ENCODE results near the gene PEF1. TPM values are rescaled to one million over a fixed set of nuclear protein-coding genes. Genes with fewer than 3 reads are reported as not detected.
A peak's percentile ranks its signal among the peaks of the same experiment; 100 is the strongest.

Gene PEF1
- total RNA-seq, 4 donors from 2014 or later = 180 to 355 (median 312) TPM

GRCh38 chr1:31585736-31586365, 58.8 kb downstream of the PEF1 start:
- H3K27ac ChIP-seq = peak overlapping the region; percentile 14 to 91 (median 82)
- DNase-seq = no peak
- no peak overlapping the region for H3K4me3 ChIP-seq (replicated peaks in 1 of 3)
- TF ChIP-seq CTCF (IDR thresholded peaks at IDR 0.05) = no peak
- no peak for TF ChIP-seq POLR2A (IDR thresholded peaks at IDR 0.05)
- intact Hi-C loops (cut with DNase I) = no loop called here
- H3K36me3 ChIP-seq = peaks cover 30 to 32% of the 10 kb centered on the region in 2 donors
- H3K9me3 ChIP-seq = no peaks in the 10 kb centered on the region
- H3K4me1 ChIP-seq = peaks cover 62 to 77% of the 10 kb centered on the region in 2 donors
- WGBS, 2 donors = 83 to 86% methylated on average over 10 to 11 of the region's 11 CpGs
- H3K27me3 ChIP-seq = no peaks in the 10 kb centered on the region

- peak overlapping the region; percentile 82 to 91 (median 90) for H3K27ac ChIP-seq
- H3K4me3 ChIP-seq (replicated peaks in 1 of 3) = no peak overlapping the region
- H3K36me3 ChIP-seq = peaks cover 30 to 32% of the 10 kb centered on the region in 2 donors
- H3K9me3 ChIP-seq = no peaks in the 10 kb centered on the region
- TF ChIP-seq CTCF (IDR thresholded peaks at IDR 0.05) = no peak
- TF ChIP-seq POLR2A (IDR thresholded peaks at IDR 0.05) = no peak
- H3K27me3 ChIP-seq = no peaks in the 10 kb centered on the region
- 86 to 93% methylated on average over 5 to 25 of the region's 27 CpGs for whole genome bisulfite sequencing, 2 donors
- H3K4me1 ChIP-seq = peaks cover 68 to 85% of the 10 kb centered on the region in 2 donors
- intact Hi-C loops (cut with DNase I) = no loop called here
- DNase-seq = no peak
Measured at GRCh38 chr1:31584869-31585735, 59.6 kb downstream of the PEF1 start.

GRCh38 chr1:31583995-31584868, 60.4 kb downstream of the PEF1 start:
- 46 to 55% methylated on average over 12 of the region's 13 CpGs for WGBS, 2 donors
- no peak overlapping the region for H3K4me3 ChIP-seq (replicated peaks in 1 of 3)

More at GRCh38 chr1:31583995-31584868, 60.4 kb downstream of the PEF1 start:
- Histone ChIP-seq H3K27me3 (no peaks in the 10 kb centered on the region), H3K4me1 (peaks cover 72 to 89% of the 10 kb centered on the region in 2 donors), H3K9me3 (no peaks in the 10 kb centered on the region), H3K36me3 (peaks cover 30 to 32% of the 10 kb centered on the region in 2 donors), H3K27ac (peak overlapping the region; percentile 80 to 91 (median 90))
- TF ChIP-seq CTCF (IDR thresholded peaks at IDR 0.05) (no peak), POLR2A (IDR thresholded peaks at IDR 0.05) (peak in 1 of 2 donors; percentile 43)
- intact Hi-C loops (cut with DNase I) = no loop called here
- peak; percentile 93 to 95 for DNase-seq

Data from thyroid gland (tissue), 4 donors.